Smooth muscle cell (in vitro differentiated cells): ENCODE results near the gene TEX38. TPM values are rescaled to one million over a fixed set of nuclear protein-coding genes. Genes with fewer than 3 reads are reported as not detected.
"Not testable (repeated sequence)": the region's sequence is repeated elsewhere in the genome, so short reads cannot be mapped to it uniquely, and the experiment has no call there.

ENCODE experiments used
- DNase-seq: peaks from one replicate; lab custom pipeline; 2025; ENCODE audit not compliant: unreplicated experiment; lab: John Stamatoyannopoulos, UW
- H2AFZ ChIP-seq: fragments of 200-600 bp; sonication (generic); 2 replicates; pipeline ENCODE4 v1.6.0; 2016; ENCODE audit warnings: antibody characterized with exemption, low read depth, mild to moderate bottlenecking
- H3F3A ChIP-seq: fragments of 200-600 bp; sonication (generic); 2 replicates; pipeline ENCODE4 v1.6.0; 2017; ENCODE audit warnings: antibody characterized with exemption, low read depth
- H3K27ac ChIP-seq: fragments of 200-600 bp; sonication (generic); 2 replicates; pipeline ENCODE4 v1.5.1; 2016; ENCODE audit warnings: low read depth, mild to moderate bottlenecking
- H3K27me3 ChIP-seq: fragments of 200-600 bp; sonication (generic); 2 replicates; pipeline ENCODE4 v1.6.1; 2016; ENCODE audit warnings: low read depth, mild to moderate bottlenecking
- H3K36me3 ChIP-seq: fragments of 200-600 bp; sonication (generic); 2 replicates; pipeline ENCODE4 v1.5.1; 2016; ENCODE audit warnings: low read depth
- H3K4me1 ChIP-seq: fragments of 200-600 bp; sonication (generic); 2 replicates; pipeline ENCODE4 v1.5.1; 2016; ENCODE audit warnings: low read depth
- H3K4me2 ChIP-seq: fragments of 200-600 bp; sonication (generic); 2 replicates; pipeline ENCODE4 v1.6.0; 2016; ENCODE audit warnings: mild to moderate bottlenecking
- H3K4me3 ChIP-seq: fragments of 200-600 bp; sonication (generic); 2 replicates; pipeline ENCODE4 v1.5.1; 2016; ENCODE audit warnings: mild to moderate bottlenecking
- H3K79me2 ChIP-seq: fragments of 200-600 bp; sonication (generic); 2 replicates; pipeline ENCODE4 v1.6.0; 2016; ENCODE audit warnings: low read depth, mild to moderate bottlenecking
- H3K9ac ChIP-seq: fragments of 200-600 bp; sonication (generic); 2 replicates; pipeline ENCODE4 v1.6.0; 2016; ENCODE audit warnings: low read depth
- H3K9me3 ChIP-seq: fragments of 200-600 bp; sonication (generic); replicated peaks from 2 replicates; pipeline ENCODE4 v1.5.1; 2016; ENCODE audit warnings: low read depth
- H4K20me1 ChIP-seq: fragments of 200-600 bp; sonication (generic); 2 replicates; pipeline ENCODE4 v1.6.0; 2016; ENCODE audit warnings: low read depth
- CTCF ChIP-seq: fragments of 200-600 bp; sonication (generic); IDR thresholded peaks from 2 replicates; pipeline ENCODE4 v1.5.1; 2017; ENCODE audit warnings: borderline replicate concordance, mild to moderate bottlenecking, antibody characterized with exemption; ENCODE audit not compliant: insufficient read depth, poor library complexity, severe bottlenecking
- WGBS: methylation state at CpG from one replicate; pipeline ENCODE4 v1.1.7; 2016; ENCODE audit warnings: low lambda C conversion rate; 5-methylcytosine and 5-hydroxymethylcytosine counted together
- polyA plus RNA-seq: library from polyadenylated mRNA; unstranded; fragments of >200 nt; fragmentation: Nextera tagmentation; extraction: Ambion mirVana; gene quantifications from 2 replicates; pipeline ENCODE4 v1.2.1, GENCODE V29; 2016
- total RNA-seq: library from RNA; depleted of rRNA; stranded (reverse); fragments of >200 nt; gene quantifications from 2 replicates; pipeline ENCODE4 v1.2.3, GENCODE V29; 2014

TEX38 gene
- total and polyA plus RNA-seq, 2 experiments from 2014 or later = not detected

GRCh38 chr1:46647611-46648010, 24.0 kb upstream of the TEX38 start:
- Histone ChIP-seq H2AFZ (no peak overlapping the region), H3K27ac (no peak overlapping the region), H3K4me3 (no peak overlapping the region), H4K20me1 (no peaks in the 10 kb centered on the region), H3K4me1 (no peaks in the 10 kb centered on the region), H3K27me3 (no peaks in the 10 kb centered on the region), H3K36me3 (peaks cover 12% of the 10 kb centered on the region), H3K4me2 (no peak overlapping the region), H3F3A (no peaks in the 10 kb centered on the region), H3K9me3 (no peaks in the 10 kb centered on the region), H3K79me2 (no peaks in the 10 kb centered on the region), H3K9ac (no peak overlapping the region)
- 99% methylated on average over 3 of the region's 3 CpGs for WGBS
- DNase-seq = no peak
- TF ChIP-seq CTCF = no peak

DNA sequence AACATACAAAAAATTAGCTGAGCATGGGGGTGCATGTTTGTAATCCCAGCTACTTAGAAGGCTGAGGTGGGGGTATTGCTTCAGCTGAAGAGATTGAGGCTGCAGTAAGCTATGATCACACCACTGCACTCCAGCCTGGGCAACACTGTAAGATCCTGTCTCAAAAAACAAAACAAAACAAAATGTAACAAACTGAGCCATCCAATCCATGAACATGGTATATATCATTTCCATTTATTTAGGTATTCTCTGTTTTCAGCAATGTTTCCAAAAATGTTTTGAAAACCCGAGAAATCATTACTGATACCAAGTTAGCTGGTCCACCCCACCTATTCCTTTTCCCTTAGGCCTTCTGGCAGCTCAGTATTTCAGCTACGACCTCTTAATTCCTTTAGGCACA, 21.9 kb upstream of the TEX38 start:
- Histone ChIP-seq H3F3A (no peaks in the 10 kb centered on the region), H3K79me2 (no peaks in the 10 kb centered on the region), H3K4me3 (no peak overlapping the region), H3K9ac (no peak overlapping the region), H3K4me1 (no peaks in the 10 kb centered on the region), H2AFZ (no peak overlapping the region), H3K27me3 (no peaks in the 10 kb centered on the region), H3K27ac (no peak overlapping the region), H3K4me2 (no peak overlapping the region), H3K36me3 (peaks cover 14% of the 10 kb centered on the region), H4K20me1 (no peaks in the 10 kb centered on the region), H3K9me3 (no peaks in the 10 kb centered on the region)
- no peak for DNase-seq
- WGBS = 97% methylated on average over 2 of the region's 2 CpGs
- TF ChIP-seq CTCF = no peak

DNA sequence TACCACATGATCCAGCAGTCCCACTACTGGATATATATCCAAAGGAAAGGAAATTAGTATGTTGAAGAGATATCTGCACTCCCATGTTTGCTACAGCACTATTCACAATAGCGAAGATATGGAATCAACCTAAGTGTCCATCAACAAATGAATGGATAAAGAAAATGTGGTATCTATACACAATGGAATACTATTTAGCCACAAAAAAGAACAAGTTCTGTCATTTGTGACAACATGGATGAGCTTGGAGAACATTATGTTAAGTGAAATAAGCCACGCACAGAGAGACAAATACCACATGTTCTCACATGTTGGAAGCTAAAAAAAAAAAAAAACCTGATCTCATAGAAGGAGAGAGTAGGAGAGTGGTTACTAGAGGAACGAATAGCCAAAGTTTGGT, 21.2 kb upstream of the TEX38 start:
- H3K4me1 ChIP-seq = no peaks in the 10 kb centered on the region
- no peak overlapping the region for H3K4me2 ChIP-seq
- H3K4me3 ChIP-seq = no peak overlapping the region
- H3K27me3 ChIP-seq = no peaks in the 10 kb centered on the region
- H3K36me3 ChIP-seq = peaks cover 18% of the 10 kb centered on the region
- no peak for TF ChIP-seq CTCF
- H3F3A ChIP-seq = no peaks in the 10 kb centered on the region
- no peak overlapping the region for H3K27ac ChIP-seq
- H2AFZ ChIP-seq = no peak overlapping the region
- no peak overlapping the region for H3K9ac ChIP-seq
- no peaks in the 10 kb centered on the region for H3K79me2 ChIP-seq
- H4K20me1 ChIP-seq = no peaks in the 10 kb centered on the region
- 98% methylated on average over 3 of the region's 3 CpGs for WGBS
- H3K9me3 ChIP-seq = no peaks in the 10 kb centered on the region
- no peak for DNase-seq

- H3K9me3 ChIP-seq, DNase-seq, H3K4me1 ChIP-seq, H3K4me2 ChIP-seq, H3K27me3 ChIP-seq, H3K4me3 ChIP-seq, H3K79me2 ChIP-seq, H4K20me1 ChIP-seq, H3F3A ChIP-seq, H3K9ac ChIP-seq, H3K27ac ChIP-seq, H2AFZ ChIP-seq: not testable (repeated sequence)
- 94% methylated on average over 3 of the region's 3 CpGs for WGBS
- H3K36me3 ChIP-seq = peaks cover 18% of the 10 kb centered on the region
These were observed 20.5 kb upstream of the TEX38 start for GRCh38 chr1:46651152-46651551.
